HG03354 (cell line): ENCODE measurements around the gene CERS3.

Experiments
- ATAC-seq: cut with Tn5 transposase; IDR thresholded peaks from one replicate; pipeline ENCODE4 v1.9.1; 2021; ENCODE audit warnings: mild to moderate bottlenecking; ENCODE audit not compliant: unreplicated experiment, poor library complexity, severe bottlenecking

The CERS3 gene

DNA sequence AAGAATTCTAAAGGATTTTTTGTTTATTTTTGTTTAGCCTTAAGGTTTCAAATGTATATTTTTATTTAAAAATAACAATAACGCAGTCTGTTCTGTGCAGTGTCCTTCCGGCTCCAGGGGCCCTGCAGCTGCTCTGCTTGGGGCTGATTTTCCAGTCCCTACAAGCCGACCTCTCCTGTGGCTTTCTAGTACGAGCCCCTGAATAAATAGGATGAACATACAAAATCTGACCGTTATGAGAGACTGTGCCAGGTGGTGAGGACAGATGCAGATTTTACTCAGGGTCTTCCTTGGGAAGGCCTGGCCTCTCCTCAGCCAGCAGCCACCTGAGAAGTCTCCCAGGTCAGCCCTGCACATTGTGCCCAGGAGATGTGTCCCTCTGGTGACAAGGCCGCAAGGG, 127.8 kb downstream of the CERS3 start:
- ATAC-seq = no peak

- ATAC-seq = no peak
Measured at GRCh38 chr15:100394736-100395440, 133.9 kb downstream of the CERS3 start.

- ATAC-seq = no peak
Measured at GRCh38 chr15:100393008-100393407, 135.7 kb downstream of the CERS3 start.

- no peak for ATAC-seq
Measured at GRCh38 chr15:100385300-100386050, 143.3 kb downstream of the CERS3 start.

DNA sequence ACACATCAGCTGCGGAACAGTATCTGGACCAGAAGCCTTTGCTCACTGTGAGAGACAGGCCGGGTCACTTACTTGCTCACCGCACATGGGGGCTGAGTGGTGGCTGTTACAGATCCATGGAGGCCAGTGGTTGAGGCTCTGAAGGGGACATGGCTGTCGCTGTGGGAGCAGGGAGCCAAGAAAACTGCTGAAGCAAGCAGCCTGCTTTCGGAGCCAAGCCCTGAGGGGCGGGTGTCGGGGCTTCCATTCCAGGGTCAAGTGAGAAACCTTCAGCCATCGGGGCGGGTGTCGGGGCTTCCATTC, 144.7 kb downstream of the CERS3 start:
- ATAC-seq = no peak

- ATAC-seq = no peak
Measured at GRCh38 chr15:100383302-100384107, 145.2 kb downstream of the CERS3 start.

DNA sequence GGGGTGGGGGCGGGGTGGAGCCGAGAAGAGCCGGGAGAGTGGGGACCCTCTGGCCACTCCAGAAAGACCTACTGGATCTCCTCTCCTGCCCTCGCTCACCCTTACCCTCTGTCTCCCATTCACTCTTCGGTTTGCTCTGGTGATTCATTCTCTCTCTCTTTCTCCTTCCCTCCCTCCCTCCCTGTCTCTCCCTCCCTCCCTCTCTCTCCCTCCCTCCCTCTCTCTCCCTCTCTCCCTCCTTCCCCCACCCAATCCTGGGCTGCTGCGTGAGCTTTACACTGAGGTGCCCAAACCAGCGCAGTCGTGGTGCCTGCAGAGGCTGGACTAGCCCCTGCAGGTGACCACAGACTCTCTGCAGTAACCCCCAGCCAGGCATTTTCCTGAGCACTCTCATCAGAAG, 154.8 kb downstream of the CERS3 start:
- no peak for ATAC-seq

- ATAC-seq = no peak
Measured at GRCh38 chr15:100373120-100373896, 155.4 kb downstream of the CERS3 start.

GRCh38 chr15:100372739-100373119, 156.0 kb downstream of the CERS3 start:
- ATAC-seq = no peak

DNA sequence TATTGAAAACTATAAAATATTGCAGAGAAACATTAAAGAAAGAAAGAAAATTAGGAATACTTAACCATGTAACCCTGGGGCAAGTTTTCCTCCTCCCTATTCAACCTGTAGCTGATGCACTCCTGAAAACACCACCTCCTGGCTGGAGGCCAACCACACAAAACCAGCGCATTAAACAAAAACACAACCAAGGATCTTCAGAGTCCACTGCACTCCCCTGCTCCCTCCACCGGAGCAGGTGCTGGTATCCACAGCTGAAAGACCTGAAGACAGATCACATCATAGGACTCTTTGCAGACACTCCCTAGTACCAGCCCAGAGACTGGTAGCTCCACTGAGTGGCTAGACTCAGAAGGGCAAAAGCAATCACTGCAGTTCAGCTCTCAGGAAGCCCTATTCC, 173.4 kb downstream of the CERS3 start:
- ATAC-seq = no peak

DNA sequence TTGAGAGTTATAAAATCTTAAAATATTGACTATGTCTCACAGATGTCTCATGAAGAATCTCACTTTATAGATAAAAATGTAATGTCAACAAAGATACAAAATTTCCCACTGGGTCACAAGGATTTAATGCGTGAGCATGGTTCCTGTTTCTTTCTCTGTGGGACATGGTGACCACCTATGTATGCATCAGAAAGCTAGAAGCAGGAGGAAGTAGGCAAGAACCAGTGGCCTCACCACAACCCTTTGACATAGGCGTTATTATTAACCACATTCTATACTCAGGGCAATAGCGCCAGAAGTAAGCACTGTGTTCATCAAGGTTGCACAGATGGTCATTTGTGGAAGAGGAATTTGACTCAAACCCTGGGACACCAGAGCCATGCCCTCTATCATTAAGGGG, 175.3 kb downstream of the CERS3 start:
- no peak for ATAC-seq

GRCh38 chr15:100350434-100351226, 178.1 kb downstream of the CERS3 start:
- ATAC-seq = peak; percentile 4
